ENCODE results near the gene ZFX. TPM values are rescaled to one million over a fixed set of nuclear protein-coding genes. Genes with fewer than 3 reads are reported as not detected.

The ZFX gene
- total RNA-seq, result 10 to 100 TPM; 29.5 to 70.5 (median 44.8) TPM
- 1 to 10 TPM; 6.4 to 6.9 TPM for polyA plus RNA-seq
- long read RNA-seq, donor 1, partial matches to known transcripts, result 4 of 22 reads
- long read RNA-seq, donor 1, other reads (novel, unspliced or antisense), result 17 of 22 reads
- long read RNA-seq, donor 2, partial matches to known transcripts, result 16 of 37 reads
- long read RNA-seq, donor 2, other reads (novel, unspliced or antisense), result 21 of 37 reads
- long read RNA-seq, donor 3, partial matches to known transcripts, result 4 of 11 reads
- long read RNA-seq, donor 3, other reads (novel, unspliced or antisense), result 6 of 11 reads

GRCh38 chrX:24149351-24150050 lies at the start of gene ZFX:
Gene ZFX (plus strand): TSS chrX:24149729. CDS start chrX:24172743, 23,014 bp downstream.
- no peaks in the 10 kb centered on the region for H3K9me3 ChIP-seq
- H3K36me3 ChIP-seq, result peaks cover 0 to 18% (median 0%) of the 10 kb centered on the region in 9 donors
- TF ChIP-seq CTCF (IDR thresholded peaks at IDR 0.05) (peak in 4 of 12 donors; percentile 12 to 27 (median 14)), POLR2A (IDR thresholded peaks at IDR 0.05) (peak in 1 of 2 donors; percentile 24)
- intact Hi-C loops (cut with DNase I), result loop anchor here in 4 of 10 donors (1.0 to 10.0 kb wide), 5 partner anchors 55 to 95 kb away; partner anchors contain the start of gene EIF2S3 (in 2 of the 4)
- peak in 3 of 4 donors; percentile 58 to 79 (median 68) for ATAC-seq
- H3K4me3 ChIP-seq, result peak within 1 kb of the TSS; percentile 55 to 97 (median 78)
- peaks cover 0 to 71% (median 47%) of the 10 kb centered on the region in 12 donors for H3K4me1 ChIP-seq
- peak; percentile 52 to 87 (median 83) for DNase-seq
- WGBS, 4 donors, result 0 to 1% (median 0%) methylated on average over 23 to 101 of the region's 104 CpGs
- H3K27me3 ChIP-seq, result no peaks in the 10 kb centered on the region
- H3K27ac ChIP-seq, result peak within 1 kb of the TSS; percentile 92 to 99 (median 98)

GRCh38 chrX:24100713-24101112 lies 48.8 kb upstream of the ZFX start:
- WGBS, 4 donors, result 45 to 79% (median 71%) methylated on average over 2 of the region's 2 CpGs
- TF ChIP-seq POLR2A (IDR thresholded peaks at IDR 0.05), result no peak
- TF ChIP-seq CTCF (IDR thresholded peaks at IDR 0.05), result no peak
- intact Hi-C loops (cut with DNase I), result no loop called here

DNA sequence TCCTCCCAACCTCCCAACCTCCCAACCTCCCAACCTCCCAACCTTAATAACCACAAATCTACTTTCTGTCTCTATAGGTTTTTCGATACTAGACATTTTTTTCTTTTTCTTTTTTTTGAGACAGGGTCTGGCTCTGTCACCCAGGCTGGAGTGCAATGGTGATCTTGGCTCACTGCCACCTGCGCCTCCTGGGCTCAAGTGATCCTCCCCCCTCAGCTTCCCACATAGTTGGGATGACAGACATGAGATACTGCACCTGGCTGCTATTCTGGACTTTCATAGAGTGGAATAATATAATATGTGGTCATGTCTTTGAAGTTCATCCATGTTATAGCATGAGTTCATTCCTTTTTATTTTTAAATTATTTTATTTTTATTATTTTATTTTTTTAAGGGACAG lies 39.5 kb upstream of the ZFX start:
- TF ChIP-seq POLR2A (IDR thresholded peaks at IDR 0.05) (no peak), CTCF (IDR thresholded peaks at IDR 0.05) (no peak)
- intact Hi-C loops (cut with DNase I), result no loop called here
- no peak for ATAC-seq
- H3K36me3 ChIP-seq, result no peaks in the 10 kb centered on the region
- H3K9me3 ChIP-seq, result no peaks in the 10 kb centered on the region
- WGBS, 4 donors, result 36 to 52% (median 49%) methylated on average over 2 of the region's 2 CpGs
- H3K27ac ChIP-seq, result no peak overlapping the region
- H3K4me1 ChIP-seq, result no peaks in the 10 kb centered on the region
- no peak overlapping the region for H3K4me3 ChIP-seq
- H3K27me3 ChIP-seq, result peaks cover 0 to 16% (median 0%) of the 10 kb centered on the region in 9 donors
- peak in 2 of 5 donors; percentile 10 to 19 for DNase-seq

More at GRCh38 chrX:24100713-24101112, 48.8 kb upstream of the ZFX start:
- Histone ChIP-seq H3K9me3 (no peaks in the 10 kb centered on the region), H3K4me1 (no peaks in the 10 kb centered on the region), H3K36me3 (no peaks in the 10 kb centered on the region), H3K27ac (no peak overlapping the region), H3K4me3 (no peak overlapping the region), H3K27me3 (peaks cover 0 to 13% (median 0%) of the 10 kb centered on the region in 9 donors)
- ATAC-seq, result no peak
- DNase-seq, result no peak

GRCh38 chrX:24113181-24113580 lies 36.3 kb upstream of the ZFX start:
- no peaks in the 10 kb centered on the region for H3K36me3 ChIP-seq
- WGBS, 4 donors, result 92 to 97% (median 96%) methylated on average over 2 of the region's 2 CpGs
- no peaks in the 10 kb centered on the region for H3K9me3 ChIP-seq
- TF ChIP-seq CTCF (IDR thresholded peaks at IDR 0.05) (no peak), POLR2A (IDR thresholded peaks at IDR 0.05) (no peak)
- H3K4me3 ChIP-seq, result no peak overlapping the region
- DNase-seq, result no peak
- ATAC-seq, result no peak
- H3K27me3 ChIP-seq, result peaks cover 0 to 5% (median 0%) of the 10 kb centered on the region in 9 donors
- H3K4me1 ChIP-seq, result peaks cover 0 to 4% (median 0%) of the 10 kb centered on the region in 12 donors
- intact Hi-C loops (cut with DNase I), result no loop called here
- no peak overlapping the region for H3K27ac ChIP-seq

Data from heart left ventricle (tissue), 16 donors.